ENCODE results near the gene GPATCH2.
"Not testable (repeated sequence)": the region's sequence is repeated elsewhere in the genome, so short reads cannot be mapped to it uniquely, and the experiment has no call there.

Gene GPATCH2

DNA sequence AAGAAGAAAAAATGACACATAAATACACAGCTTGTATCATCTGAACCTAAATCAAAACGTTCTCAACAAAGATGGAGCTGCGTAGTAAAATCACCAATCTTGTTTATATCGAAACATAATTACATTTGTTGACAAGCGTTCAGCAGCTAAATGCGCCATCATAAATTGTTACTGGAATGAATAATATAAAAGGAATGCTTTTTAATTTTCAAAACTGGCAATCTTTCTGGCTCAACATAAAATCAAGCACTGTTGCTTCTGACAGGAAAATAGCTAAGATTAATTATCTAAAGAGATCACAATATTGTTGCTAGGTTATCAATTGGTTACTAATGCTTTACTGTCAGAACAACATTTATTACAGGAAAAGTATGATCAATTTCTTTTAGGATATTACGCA, 181.5 kb downstream of the GPATCH2 start:
- DNase-seq (ENCODE audit: low read depth in 2 of 2), result no peak

GRCh38 chr1:217443845-217444244, 187.0 kb downstream of the GPATCH2 start:
- DNase-seq (ENCODE audit: low read depth in 2 of 2), result no peak

DNA sequence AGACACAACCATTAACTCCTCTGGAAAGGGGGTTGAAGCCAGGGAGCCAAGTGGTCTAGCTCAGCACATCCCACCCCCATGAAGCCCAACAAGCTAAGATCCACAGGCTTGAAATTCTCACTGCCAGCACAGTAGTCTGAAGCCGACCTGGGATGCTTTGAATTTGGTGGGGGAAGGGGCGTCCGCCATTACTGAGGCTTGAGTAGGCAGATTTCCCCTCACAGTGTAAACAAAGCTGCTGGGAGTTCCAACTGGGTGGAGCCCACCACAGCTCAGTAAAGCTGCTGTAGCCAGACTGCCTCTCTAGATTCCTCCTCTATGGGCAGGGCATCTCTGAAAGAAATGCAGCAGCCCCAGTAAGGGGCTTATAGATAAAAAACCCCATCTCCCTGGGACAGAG, 193.5 kb downstream of the GPATCH2 start:
- DNase-seq (ENCODE audit: low read depth in 2 of 2), result no peak

GRCh38 chr1:217435204-217435603, 195.7 kb downstream of the GPATCH2 start:
- no peak for DNase-seq (ENCODE audit: low read depth in 2 of 2)

DNA sequence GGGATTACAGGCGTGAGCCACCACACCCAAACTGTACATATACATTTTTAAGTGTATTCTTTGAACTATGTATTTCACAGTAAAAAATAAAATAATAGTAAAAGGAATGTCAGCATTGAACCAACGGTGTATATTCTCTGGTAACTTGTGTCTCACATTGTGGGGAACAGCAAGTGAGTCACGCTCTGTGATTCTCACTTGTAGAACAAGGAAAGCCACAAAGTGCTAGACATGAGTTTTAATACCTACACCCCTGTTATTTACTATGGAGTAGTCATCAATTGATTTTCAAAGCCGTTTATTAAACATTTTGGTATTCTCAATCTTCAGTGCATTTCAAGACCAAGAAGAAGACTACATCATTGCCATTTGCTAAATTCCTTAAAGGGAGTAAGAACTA, 197.2 kb downstream of the GPATCH2 start:
- DNase-seq (ENCODE audit: low read depth in 2 of 2), result no peak

GRCh38 chr1:217432339-217432738, 198.6 kb downstream of the GPATCH2 start:
- DNase-seq (ENCODE audit: low read depth in 2 of 2), result no peak

GRCh38 chr1:217431395-217431794, 199.5 kb downstream of the GPATCH2 start:
- DNase-seq (ENCODE audit: low read depth in 2 of 2), result no peak

DNA sequence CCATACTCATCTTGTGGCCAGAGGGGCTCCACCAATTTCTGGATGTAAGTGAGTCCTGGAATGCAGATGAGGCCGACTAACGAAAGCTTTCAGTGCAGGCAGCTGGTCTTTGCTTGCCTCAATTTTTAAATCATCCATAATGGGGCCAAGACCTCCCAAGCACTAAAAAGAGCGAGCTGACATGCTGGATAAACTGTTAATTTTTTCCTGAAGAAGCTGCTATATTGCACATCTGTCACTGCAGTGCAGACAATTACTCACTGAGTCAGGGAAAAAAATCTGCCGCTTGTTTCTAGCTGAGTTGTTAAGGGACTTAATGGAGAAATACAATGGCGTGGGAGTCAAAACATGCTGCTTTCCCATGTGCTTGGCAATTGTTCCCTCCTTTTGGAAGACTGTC, 205.5 kb downstream of the GPATCH2 start:
- no peak for DNase-seq (ENCODE audit: low read depth in 2 of 2)

DNA sequence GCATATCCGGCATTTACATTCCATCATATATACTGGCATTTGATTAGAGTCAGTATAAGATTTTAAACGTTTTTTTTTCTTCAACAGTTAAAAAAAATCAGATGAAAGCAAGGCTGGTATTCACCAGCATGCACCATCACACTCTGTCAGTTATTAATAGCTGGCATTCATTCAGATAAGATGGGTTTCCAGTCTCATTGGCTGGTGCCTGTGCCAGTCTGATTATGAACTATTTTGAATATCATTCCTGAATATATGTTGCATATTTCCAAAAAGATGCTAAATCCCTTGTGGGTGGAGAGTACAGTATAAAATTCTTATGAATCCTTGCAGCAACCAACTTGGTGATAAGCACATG, 211.7 kb downstream of the GPATCH2 start:
- no peak for DNase-seq (ENCODE audit: low read depth in 2 of 2)

DNA sequence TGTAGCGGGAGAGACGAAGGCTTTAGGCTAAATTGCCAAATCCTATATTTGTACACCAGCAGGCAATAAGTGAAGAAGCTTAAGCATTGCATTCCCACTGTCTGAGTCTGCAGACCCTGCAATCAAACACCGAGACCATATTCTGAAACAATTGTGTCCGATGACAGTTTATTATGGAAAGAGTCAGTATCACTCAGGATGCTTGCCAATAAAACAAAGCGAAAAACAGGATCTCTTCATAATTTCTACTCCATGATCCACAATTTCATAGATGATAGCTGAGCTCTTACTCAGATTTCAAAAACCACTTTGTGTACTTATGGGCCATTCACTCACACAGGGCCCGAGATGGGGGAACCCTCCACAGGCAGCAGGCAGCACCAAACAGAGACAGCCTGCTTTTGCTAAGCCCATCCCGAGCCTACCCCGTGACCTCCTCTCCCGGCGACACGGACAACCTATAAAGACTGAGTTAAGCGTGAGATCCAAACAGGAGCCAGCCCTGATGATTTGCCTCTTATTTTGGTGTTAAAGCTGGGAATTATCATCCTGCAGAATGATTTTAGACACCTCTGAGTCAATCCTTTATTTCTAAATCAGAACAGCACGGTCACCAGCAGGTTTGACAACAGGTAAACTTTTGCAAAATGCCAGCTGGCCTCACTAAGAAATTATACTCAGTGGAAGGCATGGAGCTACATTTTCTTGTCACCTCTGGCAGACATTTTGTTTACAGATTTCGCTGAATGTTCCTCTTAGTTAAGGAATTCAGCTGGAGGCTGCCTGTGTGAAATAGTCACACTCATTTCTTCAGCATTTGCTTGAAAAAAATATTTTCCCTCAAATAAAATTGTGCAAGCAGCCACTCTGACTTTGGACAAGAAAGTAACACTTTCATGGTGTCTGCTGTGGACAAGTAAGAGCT, 212.4 kb downstream of the GPATCH2 start:
- no peak for DNase-seq (ENCODE audit: low read depth in 2 of 2)

DNA sequence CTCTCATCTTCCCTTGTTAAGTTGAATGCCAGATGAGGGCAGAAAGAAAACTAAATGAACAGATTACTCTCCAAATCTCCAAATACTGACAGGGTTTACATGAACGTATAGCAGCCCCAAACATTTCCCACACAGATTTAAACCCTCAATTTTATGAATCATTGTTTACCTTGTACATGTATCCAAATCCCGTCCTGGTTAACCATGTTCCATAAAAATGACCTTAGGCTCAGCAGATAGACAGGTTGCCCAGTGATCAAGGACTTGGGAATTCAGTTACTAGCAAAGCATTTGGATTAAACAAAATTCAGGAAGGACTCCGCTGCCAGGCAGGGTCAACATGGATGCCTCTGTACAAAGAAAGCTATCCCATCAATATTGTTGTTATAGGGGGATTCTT, 213.5 kb downstream of the GPATCH2 start:
- DNase-seq (ENCODE audit: low read depth in 2 of 2), result no peak

DNA sequence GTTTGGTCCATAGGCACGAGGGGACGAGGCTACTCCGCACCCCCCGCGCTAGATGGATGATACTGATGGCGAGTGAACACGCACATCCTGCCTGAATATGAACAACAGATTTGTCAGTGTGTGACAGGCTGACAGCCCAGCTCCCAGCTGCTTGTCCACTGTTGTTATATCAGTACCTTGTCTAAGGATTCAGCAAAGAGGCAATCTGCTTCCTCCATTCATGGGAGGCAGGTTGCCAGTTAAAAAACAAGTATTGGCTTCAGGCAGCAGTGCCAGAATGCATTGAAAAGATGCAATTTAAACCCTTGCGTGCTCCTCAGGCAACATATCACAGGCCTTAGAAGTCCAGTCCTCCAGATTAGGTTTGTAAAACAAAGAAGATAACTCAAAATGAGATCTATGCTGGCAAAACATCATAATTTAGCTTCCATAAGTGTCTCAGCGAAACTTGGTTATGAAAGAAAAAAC, 223.3 kb downstream of the GPATCH2 start:
- no peak for DNase-seq (ENCODE audit: low read depth in 2 of 2)

- DNase-seq (ENCODE audit: low read depth in 2 of 2), result no peak
Measured at GRCh38 chr1:217403026-217403720, 227.7 kb downstream of the GPATCH2 start.

- DNase-seq (ENCODE audit: low read depth in 2 of 2), result no peak
Measured at GRCh38 chr1:217402301-217402700, 228.6 kb downstream of the GPATCH2 start.

DNA sequence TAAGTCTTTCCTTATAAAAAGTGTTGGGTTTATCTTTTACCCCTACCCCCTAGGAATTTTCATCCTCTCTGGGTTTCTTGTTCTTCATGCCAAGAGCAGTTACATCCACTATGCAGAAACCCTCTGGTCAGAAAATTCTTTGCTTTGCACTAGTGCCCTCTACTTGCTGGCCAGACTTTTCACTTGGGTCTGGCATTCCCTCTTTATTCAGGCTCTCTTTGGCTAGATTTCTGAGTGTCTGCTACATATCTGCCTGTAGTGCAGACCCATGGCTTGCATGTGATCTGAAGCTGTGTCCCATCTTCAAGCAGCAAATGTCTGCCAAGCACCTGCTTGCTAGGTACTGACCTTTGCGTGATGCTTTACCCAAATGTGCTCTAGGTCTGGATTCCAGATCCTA, 237.0 kb downstream of the GPATCH2 start:
- no peak for DNase-seq (ENCODE audit: low read depth in 2 of 2)

GRCh38 chr1:217392441-217392840, 238.4 kb downstream of the GPATCH2 start:
- no peak for DNase-seq (ENCODE audit: low read depth in 2 of 2)

- no peak for DNase-seq (ENCODE audit: low read depth in 2 of 2)
Measured at GRCh38 chr1:217389895-217390294, 241.0 kb downstream of the GPATCH2 start.

DNA sequence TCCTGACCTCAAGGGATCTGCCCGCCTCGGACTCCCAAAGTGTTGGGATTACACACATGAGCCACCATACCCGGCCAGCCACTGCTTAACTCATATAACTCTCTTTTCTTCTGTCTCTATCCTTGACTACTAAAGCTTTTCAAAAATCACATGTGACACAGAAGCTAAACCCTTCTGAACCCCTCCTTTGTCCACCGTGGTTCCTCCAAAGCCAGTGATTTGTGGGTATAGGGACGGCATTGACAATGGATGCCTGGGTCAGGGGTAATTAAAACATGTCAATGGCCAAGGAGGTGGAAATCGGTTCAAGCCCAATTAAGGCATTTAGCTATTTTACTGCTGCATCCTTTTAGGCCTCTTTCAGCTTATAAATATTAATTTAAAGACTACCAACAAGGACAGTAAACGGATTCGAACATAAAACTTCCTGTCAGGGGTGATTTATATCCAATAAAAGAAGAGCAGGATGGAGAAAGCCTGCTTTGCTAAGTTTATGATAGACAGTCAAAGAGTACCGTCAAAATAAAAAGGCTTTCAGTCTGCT, 242.3 kb downstream of the GPATCH2 start:
- DNase-seq (ENCODE audit: low read depth in 2 of 2), result no peak

DNA sequence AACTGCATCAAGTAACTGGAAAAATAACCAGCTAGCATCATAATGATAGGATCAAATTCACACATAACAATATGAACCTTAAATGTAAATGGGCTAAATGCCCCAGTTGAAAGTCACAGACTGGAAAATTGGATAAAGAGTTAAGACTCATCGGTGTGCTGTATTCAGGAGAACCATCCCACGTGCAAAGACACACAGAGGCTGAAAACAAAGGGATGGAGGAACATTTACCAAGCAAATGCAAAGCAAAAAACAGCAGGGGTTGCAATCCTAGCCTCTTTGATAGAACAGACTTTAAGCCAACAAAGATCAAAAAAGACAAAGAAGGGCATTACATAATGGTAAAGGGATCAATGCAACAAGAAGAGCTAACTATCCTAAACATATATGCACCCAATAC, 249.1 kb downstream of the GPATCH2 start:
- not testable (repeated sequence) for DNase-seq (ENCODE audit: low read depth in 2 of 2)

- not testable (repeated sequence) for DNase-seq (ENCODE audit: low read depth in 2 of 2)
Measured at GRCh38 chr1:217379804-217380203, 251.1 kb downstream of the GPATCH2 start.

GRCh38 chr1:217379336-217379735, 251.6 kb downstream of the GPATCH2 start:
- DNase-seq (ENCODE audit: low read depth in 2 of 2), result no peak

All from stimulated activated CD8-positive, alpha-beta memory T cell treated with anti-CD3 and anti-CD28 coated beads, Interleukin-7, amount 100 ng/mL, for 1 hour (primary cell).